Measurements from ENCODE around the gene NRF1. TPM values are rescaled to one million over a fixed set of nuclear protein-coding genes. Genes with fewer than 3 reads are reported as not detected.
A peak's percentile ranks its signal among the peaks of the same experiment; 100 is the strongest.

The NRF1 gene
- total RNA-seq, 2 donors from 2014 or later, result 15.6 to 21.7 TPM

DNA sequence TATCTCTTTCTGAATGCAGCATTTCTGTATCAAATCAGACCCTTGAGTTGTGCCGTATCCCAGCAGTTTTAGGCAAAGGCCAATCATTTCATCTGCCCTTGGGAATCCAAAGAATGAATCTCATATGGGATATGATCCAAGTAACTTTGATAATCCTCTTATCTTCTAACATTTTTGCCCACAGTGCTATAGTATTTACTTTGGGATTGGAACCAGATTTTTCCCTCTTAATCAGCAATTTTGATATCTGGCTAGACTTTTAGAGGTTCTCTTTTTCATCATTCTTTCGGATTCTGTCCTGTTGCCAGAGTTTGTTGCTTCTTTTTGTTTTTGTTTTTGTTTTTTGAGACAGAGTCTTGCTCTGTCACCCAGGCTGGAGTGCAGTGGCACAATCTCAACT lies 118.0 kb downstream of the NRF1 start:
- Mint-ChIP-seq H3K27ac (no peak overlapping the region), H3K36me3 (peaks cover 6 to 10% of the 10 kb centered on the region in 2 donors), H3K9me3 (no peaks in the 10 kb centered on the region)
- DNase-seq (ENCODE audit: low spot score in 2 of 2) (no peak), ATAC-seq (no peak)

DNA sequence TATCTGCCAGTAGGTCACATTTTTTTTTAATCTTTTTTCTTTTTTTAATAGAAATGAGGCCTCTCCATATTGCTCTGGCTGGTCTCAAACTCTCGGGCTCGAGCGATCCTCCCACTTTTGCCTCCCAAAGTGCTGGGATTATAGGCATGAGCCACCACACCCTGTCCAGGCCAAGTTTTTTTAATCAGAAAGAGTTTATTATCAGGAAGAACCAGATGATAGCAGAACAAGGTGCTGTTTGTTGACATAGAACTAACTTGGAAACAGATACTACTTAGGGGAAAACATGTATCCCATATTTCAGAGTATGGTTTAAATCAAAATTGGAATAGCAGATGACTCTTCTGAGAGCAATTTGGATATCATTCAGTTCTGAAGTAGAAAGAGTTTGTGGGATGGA lies 118.6 kb downstream of the NRF1 start:
- no peak overlapping the region for H3K27ac Mint-ChIP-seq
- DNase-seq (ENCODE audit: low spot score in 2 of 2) (no peak), ATAC-seq (no peak)
- peaks cover 5 to 6% of the 10 kb centered on the region in 2 donors for H3K36me3 Mint-ChIP-seq
- no peaks in the 10 kb centered on the region for H3K9me3 Mint-ChIP-seq

DNA sequence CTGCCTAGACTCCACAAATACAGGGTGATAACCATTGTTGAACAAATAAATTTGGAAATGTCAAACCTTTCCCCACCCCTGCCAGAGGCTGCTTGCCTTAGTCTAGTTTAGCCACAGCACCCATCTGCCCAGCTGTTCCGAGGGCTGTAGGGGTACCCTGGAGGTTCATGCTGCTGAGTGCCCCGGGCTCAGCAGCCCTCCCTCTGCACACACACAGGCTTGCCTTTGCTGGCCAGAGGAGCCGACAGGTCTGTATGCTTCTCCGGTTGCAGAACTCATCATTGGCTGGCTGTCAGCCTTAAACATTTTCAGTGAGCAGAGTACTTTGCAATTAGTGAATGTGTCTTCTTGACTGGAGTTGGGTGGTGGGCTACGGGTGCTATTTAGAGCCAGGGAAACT lies 122.9 kb downstream of the NRF1 start:
- Mint-ChIP-seq H3K27ac (peak overlapping the region in 1 of 2 donors; percentile 65), H3K9me3 (no peaks in the 10 kb centered on the region), H3K36me3 (no peaks in the 10 kb centered on the region)
- no peak for DNase-seq (ENCODE audit: low spot score in 2 of 2)
- ATAC-seq, result no peak

GRCh38 chr7:129739427-129739826 lies 127.9 kb downstream of the NRF1 start:
- Mint-ChIP-seq H3K9me3 (no peaks in the 10 kb centered on the region), H3K36me3 (no peaks in the 10 kb centered on the region), H3K27ac (no peak overlapping the region)
- no peak for ATAC-seq
- no peak for DNase-seq (ENCODE audit: low spot score in 2 of 2)

- ATAC-seq, result no peak
- no peak for DNase-seq (ENCODE audit: low spot score in 2 of 2)
- no peak overlapping the region for H3K27ac Mint-ChIP-seq
- H3K9me3 Mint-ChIP-seq, result no peaks in the 10 kb centered on the region
- no peaks in the 10 kb centered on the region for H3K36me3 Mint-ChIP-seq
These were observed 129.3 kb downstream of the NRF1 start for GRCh38 chr7:129740574-129741410.

- H3K36me3 Mint-ChIP-seq, result no peaks in the 10 kb centered on the region
- H3K9me3 Mint-ChIP-seq, result no peaks in the 10 kb centered on the region
- no peak for DNase-seq (ENCODE audit: low spot score in 2 of 2)
- ATAC-seq, result no peak
- no peak overlapping the region for H3K27ac Mint-ChIP-seq
These were observed 130.3 kb downstream of the NRF1 start for GRCh38 chr7:129741743-129742213.

GRCh38 chr7:129742256-129742655 lies 130.7 kb downstream of the NRF1 start:
- Mint-ChIP-seq H3K27ac (no peak overlapping the region), H3K36me3 (no peaks in the 10 kb centered on the region), H3K9me3 (no peaks in the 10 kb centered on the region)
- ATAC-seq, result no peak
- DNase-seq (ENCODE audit: low spot score in 2 of 2), result no peak

DNA sequence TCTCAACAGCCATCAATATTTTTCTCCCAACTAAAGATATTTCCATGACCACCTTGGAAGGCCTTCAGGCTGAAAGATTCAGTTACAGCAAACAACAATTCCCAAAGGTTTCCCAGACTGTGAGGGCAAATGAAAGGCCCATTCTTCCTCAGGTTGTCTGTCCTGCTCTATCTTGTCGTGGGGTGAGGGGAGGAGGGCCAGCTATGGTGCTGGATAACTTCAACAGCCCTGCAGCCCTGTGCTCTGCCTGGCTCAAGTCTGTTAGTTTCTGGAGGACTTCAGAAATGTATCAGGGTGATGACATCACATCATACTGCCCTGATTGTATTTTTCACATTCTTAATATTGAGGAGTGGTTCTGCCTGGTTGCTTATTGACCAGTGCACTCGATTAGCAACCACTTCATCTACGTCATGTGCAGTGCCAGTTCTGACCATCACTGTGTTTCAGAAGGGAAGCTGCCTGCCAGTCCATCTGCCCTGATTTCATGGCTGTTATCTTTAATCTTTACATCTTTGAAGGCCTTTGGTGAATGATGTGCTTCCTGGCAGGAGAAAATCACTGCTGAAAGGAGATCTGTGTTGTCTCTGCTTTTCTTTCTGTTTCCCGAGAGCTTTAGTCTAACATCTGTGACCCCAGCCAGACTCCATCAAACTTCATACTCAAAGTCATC lies 135.5 kb downstream of the NRF1 start:
- peak overlapping the region; percentile 23 to 47 for H3K27ac Mint-ChIP-seq
- H3K36me3 Mint-ChIP-seq, result no peaks in the 10 kb centered on the region
- no peak for ATAC-seq
- no peaks in the 10 kb centered on the region for H3K9me3 Mint-ChIP-seq
- no peak for DNase-seq (ENCODE audit: low spot score in 2 of 2)

DNA sequence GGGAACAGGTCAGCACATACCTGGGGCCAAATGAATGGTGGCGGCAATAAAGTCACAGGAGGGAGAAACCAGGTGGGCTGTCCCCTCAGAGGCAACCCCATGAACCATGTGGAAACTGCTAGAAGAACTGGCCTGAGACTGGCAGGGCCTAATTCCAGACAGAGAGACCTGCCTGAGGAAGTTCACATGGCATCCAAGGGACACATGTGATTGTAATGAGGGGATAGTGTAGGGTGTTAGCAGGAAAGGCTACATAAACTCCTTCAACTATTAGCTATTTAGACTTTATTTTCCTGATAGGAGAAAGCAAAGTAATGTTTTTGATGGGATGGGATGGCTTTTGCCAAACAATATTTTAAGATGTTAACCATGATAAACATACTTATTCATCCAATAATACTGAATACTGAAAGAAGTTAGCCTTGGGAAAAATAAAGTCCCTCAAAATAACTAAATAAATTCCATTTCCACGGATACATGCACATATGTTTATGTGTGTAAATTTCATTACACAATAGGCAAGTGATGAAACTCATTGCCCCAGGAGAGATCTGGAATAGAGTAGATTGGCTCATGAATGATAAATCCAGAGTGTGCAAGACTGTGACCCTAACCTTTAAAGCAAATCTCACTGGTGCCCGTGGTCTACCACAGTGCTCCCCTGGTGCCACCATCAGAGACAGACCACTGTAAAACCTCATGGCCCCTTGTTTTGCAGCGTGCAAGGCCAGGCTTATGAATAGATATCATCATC lies 137.0 kb downstream of the NRF1 start:
- Mint-ChIP-seq H3K9me3 (no peaks in the 10 kb centered on the region), H3K27ac (peak overlapping the region; percentile 7 to 41), H3K36me3 (no peaks in the 10 kb centered on the region)
- no peak for DNase-seq (ENCODE audit: low spot score in 2 of 2)
- no peak for ATAC-seq

- ATAC-seq (no peak), DNase-seq (ENCODE audit: low spot score in 2 of 2) (no peak)
- H3K9me3 Mint-ChIP-seq, result no peaks in the 10 kb centered on the region
- no peaks in the 10 kb centered on the region for H3K36me3 Mint-ChIP-seq
- H3K27ac Mint-ChIP-seq, result no peak overlapping the region
These were observed 138.6 kb downstream of the NRF1 start for GRCh38 chr7:129750091-129750490.

DNA sequence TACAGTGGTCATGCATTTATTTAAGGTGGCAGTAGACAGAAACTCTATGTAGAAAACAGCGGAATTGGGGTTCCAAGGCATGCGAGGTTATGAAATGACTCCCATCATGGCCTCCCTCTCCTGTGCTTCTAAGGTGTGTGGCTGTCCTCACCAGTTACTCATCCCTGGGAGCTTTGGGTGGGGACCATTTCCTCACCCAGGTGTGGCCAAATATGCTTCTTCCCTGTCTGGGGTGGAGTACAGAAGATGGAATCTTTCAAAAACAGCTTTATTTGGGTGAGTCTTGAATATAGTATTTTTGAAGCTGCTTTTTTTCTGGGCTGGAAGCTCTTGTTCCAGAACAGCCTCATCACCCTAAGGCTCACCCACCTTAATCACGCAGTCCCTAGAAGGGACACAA lies 139.0 kb downstream of the NRF1 start:
- Mint-ChIP-seq H3K9me3 (no peaks in the 10 kb centered on the region), H3K27ac (peak overlapping the region in 1 of 2 donors; percentile 30)
- no peak for ATAC-seq

GRCh38 chr7:129751916-129752315 lies 140.4 kb downstream of the NRF1 start:
- H3K36me3 Mint-ChIP-seq, result no peaks in the 10 kb centered on the region
- no peak for ATAC-seq
- peak overlapping the region; percentile 28 to 58 for H3K27ac Mint-ChIP-seq

More for the DNA sequence above, 139.0 kb downstream of the NRF1 start:
- DNase-seq (ENCODE audit: low spot score in 2 of 2), result no peak
- no peaks in the 10 kb centered on the region for H3K36me3 Mint-ChIP-seq

GRCh38 chr7:129752760-129753159 lies 141.2 kb downstream of the NRF1 start:
- H3K27ac Mint-ChIP-seq, result peak overlapping the region in 1 of 2 donors; percentile 28
- DNase-seq (ENCODE audit: low spot score in 2 of 2), result no peak
- H3K36me3 Mint-ChIP-seq, result no peaks in the 10 kb centered on the region
- no peaks in the 10 kb centered on the region for H3K9me3 Mint-ChIP-seq
- ATAC-seq, result no peak

More at GRCh38 chr7:129751916-129752315, 140.4 kb downstream of the NRF1 start:
- DNase-seq (ENCODE audit: low spot score in 2 of 2), result no peak
- no peaks in the 10 kb centered on the region for H3K9me3 Mint-ChIP-seq

- H3K27ac Mint-ChIP-seq, result no peak overlapping the region
- H3K9me3 Mint-ChIP-seq, result no peaks in the 10 kb centered on the region
- no peaks in the 10 kb centered on the region for H3K36me3 Mint-ChIP-seq
- DNase-seq (ENCODE audit: low spot score in 2 of 2) (no peak), ATAC-seq (no peak)
These were observed 142.9 kb downstream of the NRF1 start for GRCh38 chr7:129754406-129754805.

GRCh38 chr7:129757991-129758390 lies 146.5 kb downstream of the NRF1 start:
- DNase-seq (ENCODE audit: low spot score in 2 of 2) (no peak), ATAC-seq (no peak)
- Mint-ChIP-seq H3K36me3 (no peaks in the 10 kb centered on the region), H3K9me3 (no peaks in the 10 kb centered on the region), H3K27ac (no peak overlapping the region)

GRCh38 chr7:129762387-129762969 lies 151.0 kb downstream of the NRF1 start:
- Mint-ChIP-seq H3K9me3 (no peaks in the 10 kb centered on the region), H3K27ac (no peak overlapping the region), H3K36me3 (no peaks in the 10 kb centered on the region)
- no peak for ATAC-seq
- DNase-seq (ENCODE audit: low spot score in 2 of 2), result no peak

All from activated naive CD4-positive, alpha-beta T cell treated with anti-CD3 and anti-CD28 coated beads, Interleukin-2, amount 50 U/mL, for 72 hours (primary cell).